HG02678 (cell line): ENCODE measurements around the gene CDC45.

Source experiments
- ATAC-seq: cut with Tn5 transposase; IDR thresholded peaks from one replicate; pipeline ENCODE4 v1.9.1; 2021; ENCODE audit warnings: mild to moderate bottlenecking, moderate library complexity; ENCODE audit not compliant: unreplicated experiment

Gene CDC45

DNA sequence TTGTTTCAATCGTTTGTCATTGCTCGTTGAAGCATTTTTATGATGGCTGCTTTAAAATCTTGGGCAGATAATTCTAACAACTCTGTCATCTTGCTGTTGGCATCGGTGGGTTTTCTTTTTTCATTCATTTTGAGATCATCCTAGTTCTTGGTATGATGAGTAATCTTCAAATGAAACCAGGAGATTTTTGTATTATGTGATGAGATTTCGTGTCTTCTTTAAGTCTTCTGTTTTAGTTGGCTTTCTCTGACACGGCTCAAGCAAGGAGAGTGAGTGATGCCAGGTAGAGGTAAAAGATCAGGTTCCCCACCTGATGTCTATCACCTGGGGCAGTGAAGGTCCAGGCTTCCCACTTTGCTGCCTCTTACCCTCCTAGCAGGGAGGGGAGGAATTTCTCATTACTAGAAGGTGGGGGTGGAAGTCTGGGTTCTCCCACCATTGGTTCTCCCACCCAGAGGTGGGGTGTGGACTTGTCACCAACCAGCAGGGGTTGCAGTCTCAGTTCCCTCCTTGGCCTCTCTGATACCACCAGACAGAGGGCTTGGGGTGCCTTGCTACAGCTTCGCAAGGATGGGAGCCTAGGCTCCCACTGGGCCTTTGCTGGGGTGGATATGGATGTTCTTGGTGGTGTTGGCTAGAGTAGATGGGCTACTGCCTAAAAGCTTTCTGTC lies 12.9 kb downstream of the CDC45 start:
- ATAC-seq, result no peak

DNA sequence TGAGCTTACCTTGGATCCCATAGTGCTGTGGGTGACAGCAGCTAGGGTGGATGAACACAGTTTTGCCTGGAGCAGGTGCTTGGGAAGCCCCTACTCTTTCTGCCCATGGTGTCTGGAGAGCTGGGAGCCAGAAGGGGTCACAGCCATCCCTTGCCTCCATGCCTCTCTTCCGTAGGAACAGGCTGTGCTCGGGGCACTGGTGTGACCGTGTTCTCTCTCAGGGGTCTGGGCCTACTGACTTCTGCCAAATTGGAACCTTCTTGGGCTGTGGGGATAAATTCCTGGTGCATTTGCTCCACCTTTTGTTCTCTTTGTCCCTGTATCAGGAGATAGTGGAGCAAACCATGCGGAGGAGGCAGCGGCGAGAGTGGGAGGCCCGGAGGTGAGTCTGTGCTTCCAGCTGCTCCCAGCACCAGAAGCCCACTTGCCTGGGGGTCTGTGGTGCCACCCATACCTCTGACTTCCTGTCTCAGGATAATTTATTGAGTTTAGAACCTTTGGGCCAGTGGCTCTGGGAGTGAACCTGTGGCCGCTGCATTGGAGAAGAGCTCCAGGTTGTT lies 14.4 kb downstream of the CDC45 start:
- no peak for ATAC-seq

DNA sequence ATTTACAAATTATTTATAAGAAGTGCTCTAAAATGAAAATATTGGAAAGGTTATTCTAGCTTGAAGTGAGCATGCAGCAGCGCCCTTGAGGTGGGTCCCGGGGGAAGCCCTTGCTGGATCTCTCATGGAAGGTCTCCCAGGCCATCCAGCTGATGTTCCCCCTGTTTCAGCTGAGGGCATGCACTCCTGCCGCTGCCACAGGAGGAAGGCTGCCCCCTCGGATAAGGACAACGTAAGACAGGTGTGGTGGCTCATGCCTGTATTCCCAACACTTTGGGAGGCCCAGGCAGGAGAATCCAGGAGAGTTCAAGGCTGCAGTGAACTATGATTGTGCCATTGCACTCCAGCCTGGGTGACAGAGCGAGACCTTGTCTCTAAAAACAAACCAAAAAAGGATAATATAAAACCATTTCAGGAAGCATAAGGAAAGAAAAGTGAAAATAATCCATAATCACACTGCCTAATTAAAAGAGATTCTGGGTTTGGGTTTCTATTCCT lies 15.0 kb downstream of the CDC45 start:
- ATAC-seq, result no peak

DNA sequence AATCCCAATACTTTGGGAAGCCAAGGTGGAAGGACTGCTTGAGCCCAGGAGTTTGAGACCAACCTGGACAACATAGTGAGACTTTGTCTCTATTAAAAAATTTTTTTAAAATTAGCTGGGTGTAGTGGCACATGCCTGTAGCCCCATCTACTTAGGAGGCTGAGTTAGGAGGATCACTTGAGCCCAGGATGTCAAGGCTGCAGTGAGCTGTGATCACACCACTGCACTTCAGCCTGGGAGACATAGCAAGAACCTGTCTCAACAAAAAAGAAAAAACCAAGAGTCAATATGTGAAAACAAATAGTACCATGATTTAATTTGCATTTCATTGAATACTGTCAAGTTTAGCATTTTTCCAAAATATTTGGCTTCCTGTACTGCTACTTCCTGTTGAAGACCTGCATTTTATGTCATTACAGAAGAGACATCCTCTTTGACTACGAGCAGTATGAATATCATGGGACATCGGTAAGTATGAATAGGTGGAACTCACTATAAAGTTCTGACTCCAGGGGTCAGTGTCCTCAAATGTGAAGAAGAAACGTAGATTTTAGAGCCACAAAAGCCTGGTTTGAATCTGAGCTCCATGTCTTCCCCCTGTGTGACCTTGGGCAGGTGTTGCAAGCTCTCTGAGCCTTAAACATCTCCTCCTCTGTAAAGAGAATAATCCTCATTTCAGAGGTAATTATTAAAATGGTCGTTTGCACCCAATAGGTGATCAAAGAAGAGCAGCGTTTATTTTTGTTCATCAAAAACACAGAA lies 16.0 kb downstream of the CDC45 start:
- no peak for ATAC-seq

DNA sequence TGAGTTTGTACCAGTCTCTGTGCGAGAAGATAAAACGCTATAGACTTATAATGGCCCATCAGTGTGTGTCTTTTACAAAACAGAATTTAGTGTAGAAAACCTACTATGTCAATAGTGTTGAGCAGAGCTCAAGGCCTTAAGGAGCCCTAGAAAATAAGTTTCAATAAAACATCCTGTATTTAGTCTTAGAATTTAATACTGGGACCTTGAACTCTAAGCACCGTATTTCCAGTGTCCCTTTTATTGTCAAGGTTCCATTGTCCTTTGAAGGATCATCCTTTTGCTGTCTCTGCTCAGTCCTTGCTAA lies 16.6 kb downstream of the CDC45 start:
- ATAC-seq, result no peak

DNA sequence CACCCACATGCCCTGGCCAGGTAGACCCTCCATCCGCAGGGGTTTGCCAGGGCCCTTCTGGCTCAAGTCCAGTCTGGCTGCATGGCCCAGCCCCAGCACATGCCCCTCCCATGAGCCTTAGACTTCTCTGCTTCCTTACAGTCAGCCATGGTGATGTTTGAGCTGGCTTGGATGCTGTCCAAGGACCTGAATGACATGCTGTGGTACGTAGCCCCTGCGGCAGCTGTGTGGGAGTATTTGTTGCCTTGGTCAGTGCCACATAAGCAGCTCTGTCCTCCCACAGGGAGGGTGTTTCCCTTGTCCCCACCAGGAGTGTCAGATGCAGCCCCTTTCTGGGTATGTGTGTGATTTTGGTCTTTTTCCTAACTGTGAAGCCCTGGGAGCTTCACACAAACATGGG lies 17.5 kb downstream of the CDC45 start:
- no peak for ATAC-seq

DNA sequence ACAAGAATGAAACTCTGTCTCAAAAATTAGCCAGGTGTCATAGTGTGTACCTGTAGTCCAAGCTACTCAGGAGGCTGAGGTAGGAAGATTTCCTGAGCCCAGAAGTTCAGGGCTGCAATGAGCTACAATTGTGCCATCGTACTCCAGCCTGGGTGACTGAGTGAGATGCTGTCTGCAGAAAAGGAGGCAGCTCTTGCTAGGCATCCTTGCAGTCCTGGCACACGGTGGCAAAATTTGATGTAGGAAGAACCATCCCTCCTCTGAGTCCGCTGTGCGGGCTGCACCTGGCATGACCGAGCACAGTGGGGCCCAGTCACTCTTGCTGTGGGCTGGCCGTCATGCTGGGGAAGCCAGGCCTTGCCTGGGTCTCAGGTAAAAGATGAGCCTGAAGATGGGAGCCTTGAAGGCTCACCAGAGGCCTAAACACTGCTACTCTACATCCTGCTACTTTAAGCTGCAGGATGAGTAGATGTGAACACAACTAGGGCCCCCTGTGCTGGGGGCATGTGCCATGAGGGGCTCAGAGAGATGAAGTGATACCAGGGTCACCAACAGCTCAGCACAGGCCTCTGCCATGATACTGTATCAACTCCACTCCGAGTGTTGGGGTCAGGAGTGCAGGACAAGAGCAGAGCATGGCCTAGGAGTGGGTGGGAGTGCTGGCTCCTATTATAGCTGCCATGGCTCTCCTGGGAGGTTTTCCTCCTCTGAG lies 18.6 kb downstream of the CDC45 start:
- no peak for ATAC-seq

DNA sequence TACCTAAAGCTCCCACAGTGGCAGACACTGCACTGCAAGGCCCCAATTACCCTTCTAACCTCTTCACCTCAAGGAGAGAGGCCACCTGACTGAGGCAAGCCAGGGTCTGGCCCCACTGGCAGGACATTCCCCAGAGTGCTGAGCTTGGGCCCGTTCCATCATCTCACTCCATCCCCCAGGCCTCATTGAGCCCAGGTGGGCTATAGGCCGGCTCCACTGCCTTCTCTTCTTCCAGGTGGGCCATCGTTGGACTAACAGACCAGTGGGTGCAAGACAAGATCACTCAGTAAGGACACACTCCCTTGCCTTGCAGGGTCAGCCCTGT lies 19.1 kb downstream of the CDC45 start:
- no peak for ATAC-seq

DNA sequence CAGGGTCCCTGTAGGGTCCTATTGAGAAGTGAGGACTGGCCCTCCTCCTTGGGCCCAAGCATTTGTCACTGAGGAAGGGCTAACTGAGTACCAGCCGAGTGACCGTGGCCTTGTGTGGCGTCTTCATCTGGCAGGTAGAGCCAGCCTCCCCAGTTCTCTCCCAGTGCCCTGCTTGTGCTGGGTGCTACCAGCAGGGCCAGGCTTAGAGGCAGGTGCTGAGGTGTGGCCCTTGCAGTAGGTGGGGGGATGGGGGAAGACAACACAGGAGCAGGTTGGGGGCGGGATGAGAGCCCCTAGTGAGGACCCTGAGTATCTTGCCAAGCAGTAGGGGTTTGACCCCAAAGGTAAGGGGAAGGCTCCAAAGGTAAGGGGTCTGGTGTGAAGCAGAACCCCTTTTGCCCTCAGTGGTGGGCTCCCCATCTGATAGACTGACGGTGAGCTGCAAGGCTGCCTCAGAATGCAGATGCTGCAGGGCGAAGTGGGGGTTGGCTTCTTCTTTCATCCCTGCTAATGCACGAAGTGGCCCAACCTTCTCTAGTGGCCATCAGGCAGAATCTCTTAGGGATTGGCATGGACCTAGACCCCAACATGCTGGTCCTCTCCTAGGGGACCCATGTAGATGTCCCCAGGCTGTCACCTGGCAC lies 19.6 kb downstream of the CDC45 start:
- ATAC-seq, result no peak

DNA sequence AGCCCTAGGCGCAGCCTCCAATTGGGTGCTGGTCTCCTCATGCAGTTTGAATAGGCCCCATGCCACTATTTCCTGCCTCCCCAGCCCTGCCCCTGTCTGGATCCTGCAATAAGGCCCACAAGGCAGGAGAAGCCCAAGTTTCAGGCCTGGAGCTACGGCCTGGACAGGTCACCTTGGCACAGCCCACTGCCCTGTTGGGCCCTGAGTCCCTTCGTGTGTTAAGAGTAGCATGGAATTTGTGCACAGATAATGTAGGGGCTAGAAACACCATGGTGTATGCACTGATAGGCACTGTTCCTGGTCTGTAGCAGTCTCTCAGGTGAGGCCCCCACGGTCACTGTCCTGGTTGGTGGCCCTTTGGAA lies 20.1 kb downstream of the CDC45 start:
- ATAC-seq, result no peak

DNA sequence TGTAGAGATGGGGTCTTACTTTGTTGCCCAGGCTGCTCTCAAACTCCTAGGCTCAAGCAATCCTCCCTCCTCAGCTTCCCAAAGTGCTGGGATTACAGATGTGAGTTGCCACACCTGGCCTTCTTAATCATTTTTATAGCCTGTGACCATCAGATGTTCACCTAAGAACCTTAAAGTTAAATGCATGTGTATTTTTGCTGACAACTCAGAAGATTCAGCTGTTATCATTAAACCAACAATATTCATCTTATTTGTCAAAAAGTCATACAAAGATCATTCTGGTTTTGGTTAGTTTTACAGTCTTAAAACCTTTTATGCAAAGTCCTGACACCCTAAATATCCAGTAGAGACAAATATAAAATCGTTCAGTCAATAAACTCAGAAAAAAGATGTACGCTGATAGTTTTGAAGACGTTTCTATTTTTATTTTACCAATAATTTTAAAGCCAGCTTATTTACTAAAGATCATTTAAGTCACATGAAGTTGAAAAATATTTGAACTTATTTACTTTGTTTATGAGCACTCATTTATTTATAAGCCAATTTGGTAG lies 22.3 kb downstream of the CDC45 start:
- no peak for ATAC-seq

DNA sequence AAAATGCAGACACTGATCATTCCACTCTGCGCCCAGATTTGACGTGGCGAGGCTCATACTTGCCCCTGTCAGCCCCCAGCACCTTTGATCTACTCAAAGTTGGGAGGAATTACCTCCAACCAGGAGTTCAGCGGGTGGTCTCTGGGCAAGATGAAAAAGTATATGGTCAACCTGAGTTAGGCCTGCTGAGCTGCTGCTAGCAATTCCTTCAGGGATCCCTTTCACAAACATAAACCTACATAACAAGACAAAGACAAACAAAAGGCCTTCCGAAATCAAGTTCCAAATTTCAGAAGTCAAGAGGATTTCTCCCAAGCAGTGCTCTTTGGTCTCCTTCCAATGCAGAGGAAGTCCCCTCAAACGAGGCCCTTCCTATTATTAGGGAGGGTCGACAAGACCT lies 23.6 kb downstream of the CDC45 start:
- no peak for ATAC-seq

DNA sequence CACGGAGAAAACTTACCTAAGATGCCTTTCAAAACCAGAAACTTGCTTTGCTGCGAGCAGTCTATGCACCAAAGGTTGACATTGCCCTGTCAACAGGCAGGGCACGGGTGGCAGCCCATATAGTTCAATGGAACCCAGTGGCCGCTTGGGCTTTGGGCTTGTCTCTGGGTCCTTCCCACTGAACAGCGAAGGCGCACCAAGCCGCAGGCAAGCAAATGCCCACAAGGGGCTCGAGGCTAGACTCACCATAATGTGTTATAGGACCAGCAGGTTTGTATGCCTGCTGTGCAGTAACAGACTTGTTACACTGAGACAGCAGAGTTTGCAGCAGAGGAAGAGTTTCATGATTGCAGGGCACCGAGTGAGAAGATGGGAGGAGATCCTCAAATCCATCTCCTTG lies 24.1 kb downstream of the CDC45 start:
- ATAC-seq, result no peak

DNA sequence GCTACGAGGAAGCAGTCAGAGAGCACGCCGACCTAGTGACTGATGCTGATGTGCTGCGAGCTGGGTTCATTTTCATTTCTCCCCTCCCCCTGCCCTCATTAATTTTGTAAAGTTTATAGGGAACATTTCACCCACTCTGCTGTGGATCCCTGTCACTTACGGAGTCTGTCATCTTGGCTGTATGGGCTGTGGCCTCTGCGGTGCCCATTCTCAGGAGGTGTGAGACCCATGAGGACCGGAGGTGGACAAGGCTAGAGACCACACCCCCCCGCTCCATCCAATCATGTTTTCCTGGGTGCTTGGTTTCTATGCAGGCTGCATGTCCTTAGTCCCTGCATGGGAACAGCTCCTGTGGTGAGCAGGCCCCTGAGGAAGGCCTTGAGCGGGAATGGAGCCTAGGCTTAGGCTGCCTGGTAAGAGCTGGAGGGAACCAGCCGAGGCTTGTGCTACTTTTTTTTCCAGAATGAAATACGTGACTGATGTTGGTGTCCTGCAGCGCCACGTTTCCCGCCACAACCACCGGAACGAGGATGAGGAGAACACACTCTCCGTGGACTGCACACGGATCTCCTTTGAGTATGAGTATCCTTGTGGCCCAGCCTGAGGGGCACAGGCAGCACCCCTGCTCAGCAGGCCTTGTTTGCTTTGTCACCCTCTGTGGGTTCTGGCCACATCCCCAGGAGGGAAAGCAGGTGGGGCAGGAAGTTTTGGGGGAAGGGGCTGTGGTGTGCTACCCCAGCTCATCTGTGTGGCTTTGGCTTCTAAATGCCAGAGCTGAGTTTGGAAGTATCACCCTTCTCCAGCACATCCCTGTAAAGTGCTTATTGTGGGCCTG lies 25.4 kb downstream of the CDC45 start:
- ATAC-seq, result no peak

DNA sequence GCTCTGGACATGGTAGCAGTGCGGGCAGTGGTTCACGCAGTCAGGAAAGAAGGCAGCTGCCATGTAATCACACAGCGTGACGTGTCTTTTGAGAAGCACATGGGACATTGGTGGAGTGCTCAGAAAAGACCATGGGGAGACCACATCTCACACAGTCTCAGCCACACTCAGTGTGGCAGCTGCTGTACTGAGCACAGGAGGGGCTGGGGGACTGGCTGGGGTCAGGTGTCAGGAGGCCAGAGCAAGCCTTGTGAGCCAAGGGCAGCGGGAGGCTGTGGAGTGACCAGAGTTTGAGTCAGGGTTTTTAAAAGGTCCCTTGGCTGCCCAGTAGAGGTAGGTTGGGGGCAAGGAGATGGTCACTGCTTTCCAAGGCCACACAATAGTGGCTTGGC lies 26.0 kb downstream of the CDC45 start:
- no peak for ATAC-seq

DNA sequence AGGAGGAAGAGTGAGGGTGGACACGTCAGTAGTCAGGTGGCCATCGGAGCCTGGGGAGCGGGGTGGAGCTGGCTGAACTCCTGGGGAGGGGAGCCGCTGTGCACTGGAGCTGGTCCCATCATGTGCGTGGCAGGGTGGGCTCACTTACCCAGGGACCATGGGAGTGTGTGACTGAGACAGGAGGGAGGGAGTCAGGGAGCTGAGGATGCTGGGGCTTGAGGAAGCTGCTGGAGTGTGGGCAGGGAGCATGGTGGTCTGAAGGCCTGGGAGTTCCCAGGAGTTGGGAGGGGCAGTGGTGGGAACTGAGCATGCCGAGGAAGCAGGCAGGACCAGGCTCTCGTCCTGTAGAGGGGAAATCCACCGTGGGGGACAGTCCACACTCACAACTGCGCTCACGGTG lies 26.5 kb downstream of the CDC45 start:
- no peak for ATAC-seq

DNA sequence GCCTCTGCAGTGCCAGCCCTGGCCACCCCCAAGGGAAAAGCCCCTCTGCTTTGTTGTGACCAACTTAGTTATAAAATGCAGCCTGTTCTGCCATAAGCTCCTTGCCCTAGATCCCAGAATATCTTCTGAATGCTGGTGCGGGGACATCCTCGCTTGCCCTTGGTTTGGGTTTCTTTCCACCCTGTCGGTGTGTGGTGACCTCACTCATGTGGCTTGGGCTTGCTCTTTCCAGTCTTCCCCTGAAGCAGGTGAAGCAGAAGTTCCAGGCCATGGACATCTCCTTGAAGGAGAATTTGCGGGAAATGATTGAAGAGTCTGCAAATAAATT lies 27.8 kb downstream of the CDC45 start:
- ATAC-seq, result no peak

DNA sequence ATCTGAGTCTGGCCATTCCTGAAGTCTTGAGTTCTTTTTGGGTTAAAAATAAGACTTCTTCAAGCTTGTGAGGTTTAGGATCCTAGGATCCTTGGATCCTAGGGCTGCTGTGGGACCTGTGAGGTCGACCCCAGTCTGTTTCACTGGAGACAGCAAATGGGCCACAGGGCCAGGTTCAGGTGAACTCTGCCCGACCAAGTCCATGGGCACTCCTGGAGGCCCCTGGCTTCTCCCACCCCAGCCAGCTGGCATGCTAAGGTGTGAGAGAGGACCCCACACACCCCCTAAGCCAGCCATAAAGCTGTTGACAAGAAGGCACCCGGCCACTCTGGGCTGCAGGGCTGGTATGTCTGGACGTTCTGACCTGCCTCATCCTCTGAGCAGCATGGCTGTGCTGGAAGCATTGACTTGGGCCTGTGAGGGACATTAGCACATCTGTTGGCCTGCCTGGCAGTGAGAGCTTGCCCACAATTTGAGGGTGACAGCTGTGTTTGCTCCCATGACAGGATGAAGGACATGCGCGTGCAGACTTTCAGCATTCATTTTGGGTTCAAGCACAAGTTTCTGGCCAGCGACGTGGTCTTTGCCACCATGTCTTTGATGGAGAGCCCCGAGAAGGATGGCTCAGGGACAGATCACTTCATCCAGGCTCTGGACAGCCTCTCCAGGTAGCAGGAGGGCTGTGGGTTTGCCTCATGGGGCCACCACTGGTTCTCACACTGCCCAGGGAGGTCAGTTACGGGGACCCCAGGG lies 28.5 kb downstream of the CDC45 start:
- ATAC-seq, result no peak

DNA sequence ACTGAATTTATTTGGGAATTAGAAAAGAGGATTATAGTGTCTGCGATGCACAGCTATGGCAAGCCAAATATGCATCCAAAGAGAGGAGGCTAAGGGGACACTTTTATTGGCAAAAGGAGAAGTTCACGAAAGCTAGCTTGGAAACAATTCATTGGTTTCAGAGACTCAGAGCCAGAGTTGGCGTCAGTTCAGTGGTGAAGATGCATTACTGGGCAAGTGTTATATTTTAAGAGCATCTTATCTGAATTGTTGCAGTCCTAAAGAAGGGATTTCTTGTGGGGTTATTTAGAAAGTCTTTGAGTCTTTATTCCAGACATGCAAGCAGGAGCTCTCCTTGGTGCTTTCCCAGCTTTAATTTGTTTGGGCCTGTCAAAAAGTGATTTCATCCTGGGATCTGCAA lies 29.5 kb downstream of the CDC45 start:
- no peak for ATAC-seq

DNA sequence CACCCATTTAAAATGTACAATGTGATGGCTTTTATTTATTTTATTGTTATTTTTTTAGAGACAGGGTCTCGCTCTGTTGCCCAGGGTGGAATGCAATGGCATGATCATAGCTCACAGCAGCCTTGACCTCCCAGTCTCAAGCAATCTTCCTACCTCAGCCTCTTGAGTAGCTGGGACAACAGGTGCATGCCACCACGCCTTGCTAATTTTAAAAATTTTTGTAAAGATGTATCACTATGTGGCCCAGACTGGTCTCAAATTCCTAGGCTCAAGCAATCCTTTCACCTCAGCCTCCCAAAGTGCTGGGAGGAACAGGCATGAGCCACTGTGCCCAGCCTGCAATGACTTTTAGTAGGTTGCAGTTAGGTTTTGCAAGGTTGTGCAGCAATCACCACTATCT lies 30.2 kb downstream of the CDC45 start:
- no peak for ATAC-seq
